ENCODE measurements around the gene NCOA7. TPM values are rescaled to one million over a fixed set of nuclear protein-coding genes. Genes with fewer than 3 reads are reported as not detected.

Gene NCOA7
- total RNA-seq = 24.6 and 133 TPM in 2 replicates

GRCh38 chr6:125790358-125791150 lies at the start of gene NCOA7:
Gene NCOA7 (plus strand): TSS chr6:125790960. CDS start chr6:125815355, 24,395 bp downstream.

GRCh38 chr6:125749173-125749864 lies 41.4 kb upstream of the NCOA7 start, which contains the start of gene HEY2:
Gene HEY2 (plus strand): TSS chr6:125749632. CDS start chr6:125749777, 145 bp downstream.

GRCh38 chr6:125956506-125957390 lies 166.0 kb downstream of the NCOA7 start, which contains the start of gene HINT3:
Gene HINT3 (plus strand): TSS chr6:125956770. CDS start chr6:125956978, 208 bp downstream.

Small RNAs within 50 kb of the gene (small RNA-seq; reads per million reads assigned to genes)
- not detected for gene RNA5SP216 (ENCODE audit: low replicate concordance)

Other genes starting within 250 kb of the NCOA7 start
- gene HEY2, start 41.3 kb upstream of the NCOA7 start, total RNA-seq = under 0.01 TPM in 1 of 2 replicates, not detected in the other
- gene HINT3, start 165.8 kb downstream of the NCOA7 start, total RNA-seq = 19.2 and 29.8 TPM in 2 replicates
- gene TRMT11, start 195.6 kb downstream of the NCOA7 start, total RNA-seq = 21.8 and 32.2 TPM in 2 replicates